OCI-LY1 (cell line): Measurements from ENCODE around the gene ANKS6.
A peak's percentile ranks its signal among the peaks of the same experiment; 100 is the strongest.

Experiments
- H2AFZ ChIP-seq: fragments of 200-600 bp; sonication (generic), shearing (Covaris generic); 2 replicates; pipeline ENCODE4 v1.6.0; 2014; ENCODE audit warnings: antibody characterized with exemption, mild to moderate bottlenecking, low read length
- H3F3A ChIP-seq: fragments of 200-600 bp; sonication (generic), shearing (Covaris generic); 2 replicates; pipeline ENCODE4 v1.6.0; 2014; ENCODE audit warnings: mild to moderate bottlenecking, antibody characterized with exemption, low read length, moderate library complexity; ENCODE audit not compliant: insufficient read depth
- H3K27ac ChIP-seq: fragments of 200-600 bp; sonication (generic); 2 replicates; pipeline ENCODE4 v1.5.1; 2014; ENCODE audit warnings: low read length, mixed run types, mild to moderate bottlenecking, low read depth; ENCODE audit not compliant: poor library complexity, severe bottlenecking
- H3K27me3 ChIP-seq: fragments of 200-600 bp; sonication (generic); 2 replicates; pipeline ENCODE4 v1.6.0; 2014; ENCODE audit warnings: antibody characterized with exemption, mild to moderate bottlenecking, low read length, moderate library complexity; ENCODE audit not compliant: insufficient read depth
- H3K36me3 ChIP-seq: fragments of 200-600 bp; sonication (generic); 2 replicates; pipeline ENCODE4 v1.6.1; 2014; ENCODE audit warnings: mild to moderate bottlenecking, antibody characterized with exemption, low read length, moderate library complexity, mixed read lengths; ENCODE audit not compliant: insufficient read depth
- H3K4me1 ChIP-seq: fragments of 200-600 bp; sonication (generic); 2 replicates; pipeline ENCODE4 v1.5.1; 2014; ENCODE audit warnings: mild to moderate bottlenecking, low read length, moderate library complexity; ENCODE audit not compliant: insufficient read depth, severe bottlenecking
- H3K4me2 ChIP-seq: fragments of 200-600 bp; sonication (generic), shearing (Covaris generic); 2 replicates; pipeline ENCODE4 v1.6.1; 2014; ENCODE audit warnings: low read length
- H3K4me3 ChIP-seq: fragments of 200-600 bp; sonication (generic); 2 replicates; pipeline ENCODE4 v1.5.1; 2014; ENCODE audit warnings: low read length, low read depth, mild to moderate bottlenecking, mixed read lengths; ENCODE audit not compliant: poor library complexity, severe bottlenecking
- H3K79me2 ChIP-seq: fragments of 200-600 bp; shearing (Covaris generic); 2 replicates; pipeline ENCODE4 v1.6.1; 2016; ENCODE audit warnings: mixed run types, low read length, mixed read lengths; ENCODE audit not compliant: insufficient read depth
- H3K9ac ChIP-seq: fragments of 200-600 bp; sonication (generic), shearing (Covaris generic); 2 replicates; pipeline ENCODE4 v1.6.1; 2014; ENCODE audit warnings: mild to moderate bottlenecking, low read length, mixed read lengths
- H3K9me2 ChIP-seq: fragments of 200-600 bp; sonication (generic), shearing (Covaris generic); 2 replicates; pipeline ENCODE4 v1.6.1; 2014; ENCODE audit warnings: low read depth, mild to moderate bottlenecking, low read length, mixed read lengths
- H3K9me3 ChIP-seq: fragments of 200-600 bp; shearing (Covaris generic); 2 replicates; pipeline ENCODE4 v1.6.1; 2014; ENCODE audit warnings: low read length, mixed read lengths
- H4K20me1 ChIP-seq: fragments of 200-600 bp; sonication (generic), shearing (Covaris generic); 2 replicates; pipeline ENCODE4 v1.6.0; 2016; ENCODE audit warnings: mild to moderate bottlenecking, low read length; ENCODE audit not compliant: insufficient read depth
- CTCF ChIP-seq: fragments of 200-600 bp; sonication (generic), shearing (Covaris generic); IDR thresholded peaks from 2 replicates; pipeline ENCODE4 v1.5.1; 2017; ENCODE audit warnings: mild to moderate bottlenecking, antibody characterized with exemption, low read length, moderate library complexity, mixed read lengths
- EZH2 ChIP-seq: fragments of 200-600 bp; sonication (generic), shearing (Covaris generic); IDR thresholded peaks from 2 replicates; pipeline ENCODE4 v1.8.0; 2017; ENCODE audit warnings: borderline replicate concordance, mixed run types, mild to moderate bottlenecking, antibody characterized with exemption, low read length, moderate library complexity, mixed read lengths

Gene ANKS6

DNA sequence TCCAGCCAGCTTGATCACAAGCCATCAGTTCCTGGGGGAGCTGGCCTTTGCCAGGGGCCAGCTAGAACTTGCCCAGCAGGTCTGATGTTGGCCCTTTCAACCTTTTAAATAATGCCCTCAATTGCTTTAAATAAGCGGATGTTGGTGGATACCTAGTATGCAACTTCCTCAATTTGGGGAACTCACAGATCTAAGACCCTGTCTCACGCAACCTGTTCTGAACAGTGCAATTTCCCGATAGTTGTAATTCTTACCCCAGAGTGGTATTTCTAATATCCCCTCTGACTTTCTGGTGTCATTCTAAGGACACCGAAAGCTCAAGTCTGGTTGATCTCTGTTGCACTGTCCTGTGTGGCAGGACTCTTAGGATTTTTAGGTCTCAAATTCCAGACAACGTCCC lies 34.2 kb upstream of the ANKS6 start:
- Histone ChIP-seq H3F3A (no peaks in the 10 kb centered on the region), H4K20me1 (no peaks in the 10 kb centered on the region), H3K9me2 (no peaks in the 10 kb centered on the region), H3K27me3 (no peaks in the 10 kb centered on the region), H3K27ac (peak overlapping the region; percentile 16), H2AFZ (no peak overlapping the region), H3K9me3 (no peaks in the 10 kb centered on the region), H3K9ac (no peak overlapping the region), H3K4me2 (no peak overlapping the region; the same call in 1 of the 2 replicates), H3K4me3 (no peak overlapping the region), H3K36me3 (peaks cover 6% of the 10 kb centered on the region; the same call in 1 of the 2 replicates), H3K4me1 (peaks cover 10% of the 10 kb centered on the region), H3K79me2 (no peaks in the 10 kb centered on the region)
- TF ChIP-seq EZH2 = no peak
- no peak for TF ChIP-seq CTCF

DNA sequence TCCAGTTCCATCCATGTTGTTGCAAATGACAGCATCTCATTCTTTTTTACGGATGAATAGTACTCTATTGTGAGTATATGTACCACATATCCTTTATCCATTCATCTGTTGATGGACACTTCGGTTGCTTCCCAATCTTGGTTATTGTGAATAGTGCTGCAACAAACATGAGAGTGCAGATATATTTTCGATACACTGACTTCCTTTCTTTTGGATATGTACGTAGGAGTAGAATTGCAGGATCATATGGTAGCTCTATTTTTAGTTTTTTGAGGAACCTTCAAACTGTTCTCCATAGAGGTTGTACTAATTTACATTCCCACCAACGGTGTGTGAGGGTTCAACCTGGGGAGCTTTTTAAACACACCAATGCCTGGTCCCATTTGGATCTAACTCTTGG lies 33.4 kb upstream of the ANKS6 start:
- no peak overlapping the region for H3K4me3 ChIP-seq
- peaks cover 10% of the 10 kb centered on the region for H3K4me1 ChIP-seq
- no peaks in the 10 kb centered on the region for H3F3A ChIP-seq
- no peaks in the 10 kb centered on the region for H3K79me2 ChIP-seq
- H3K9me2 ChIP-seq = no peaks in the 10 kb centered on the region
- H4K20me1 ChIP-seq = no peaks in the 10 kb centered on the region
- no peak overlapping the region for H3K9ac ChIP-seq
- peaks cover 6% of the 10 kb centered on the region; the same call in 1 of the 2 replicates for H3K36me3 ChIP-seq
- no peak overlapping the region for H3K4me2 ChIP-seq
- H3K27me3 ChIP-seq = no peaks in the 10 kb centered on the region
- H3K9me3 ChIP-seq = no peaks in the 10 kb centered on the region
- H2AFZ ChIP-seq = no peak overlapping the region
- H3K27ac ChIP-seq = no peak overlapping the region
- no peak for TF ChIP-seq EZH2
- no peak for TF ChIP-seq CTCF

GRCh38 chr9:98826716-98827115 lies 30.4 kb upstream of the ANKS6 start:
- Histone ChIP-seq H2AFZ (no peak overlapping the region), H3K27ac (no peak overlapping the region), H3K4me2 (no peak overlapping the region), H3F3A (no peaks in the 10 kb centered on the region), H3K9ac (no peak overlapping the region), H4K20me1 (no peaks in the 10 kb centered on the region), H3K9me2 (no peaks in the 10 kb centered on the region), H3K36me3 (peaks cover 16% of the 10 kb centered on the region; the same call in 1 of the 2 replicates), H3K4me1 (peaks cover 10% of the 10 kb centered on the region), H3K27me3 (no peaks in the 10 kb centered on the region), H3K4me3 (no peak overlapping the region), H3K9me3 (no peaks in the 10 kb centered on the region), H3K79me2 (no peaks in the 10 kb centered on the region)
- TF ChIP-seq CTCF (no peak), EZH2 (no peak)
